Suprapubic skin (tissue), 4 donors: ENCODE data around the gene TMEM106C. TPM values are rescaled to one million over a fixed set of nuclear protein-coding genes. Genes with fewer than 3 reads are reported as not detected.

Source experiments
- DNase-seq, 2 donors: peaks; one replicate each; pipeline ENCODE4 v3.0.0-alpha.2; 2019; ENCODE audit warnings: low spot score in 2 of 2
- H3K27ac ChIP-seq: fragments of 200-600 bp; sonication (generic); one replicate; pipeline ENCODE4 v1.5.1; 2019
- H3K27me3 ChIP-seq: fragments of 200-600 bp; sonication (generic); one replicate; pipeline ENCODE4 v1.5.1; 2019
- H3K36me3 ChIP-seq: fragments of 200-600 bp; sonication (generic); one replicate; pipeline ENCODE4 v1.5.1; 2019
- H3K4me1 ChIP-seq: fragments of 200-600 bp; sonication (generic); one replicate; pipeline ENCODE4 v1.5.1; 2019
- H3K4me3 ChIP-seq: fragments of 200-600 bp; sonication (generic); one replicate; pipeline ENCODE4 v1.5.1; 2019; ENCODE audit warnings: mild to moderate bottlenecking
- H3K9me3 ChIP-seq: fragments of 200-600 bp; sonication (generic); one replicate; pipeline ENCODE4 v1.5.1; 2019
- EP300 ChIP-seq: sonication (generic); formaldehyde crosslinking; IDR thresholded peaks from one replicate; pipeline ENCODE4 v1.6.1; 2017; ENCODE audit warnings: antibody characterized with exemption
- POLR2A ChIP-seq, 2 donors: fragments of 450-650 bp; IDR thresholded peaks; one replicate each; pipeline ENCODE4 v1.6.1; 2017; ENCODE audit warnings: antibody characterized with exemption in 2 of 2, mild to moderate bottlenecking in 2 of 2, moderate library complexity in 2 of 2
- POLR2AphosphoS5 ChIP-seq, 3 donors: sonication (generic); formaldehyde crosslinking; IDR thresholded peaks; one replicate each; pipeline ENCODE4 v1.6.1; 2017; ENCODE audit warnings: antibody characterized with exemption in 3 of 3
- WGBS: methylation state at CpG from one replicate; pipeline ENCODE4 v1.1.5; 2018; 5-methylcytosine and 5-hydroxymethylcytosine counted together
- total RNA-seq, 4 donors: library from RNA; depleted of rRNA; stranded (reverse); fragments of >200 nt; gene quantifications; one replicate each; pipeline ENCODE4 v1.1.0, GENCODE V29; 2016
- TF ChIP-seq, protein P1 (sequence below), 2 donors: fragments of 200-600 bp in 1 of 2; fragments of 450-650 bp in 1 of 2; sonication (generic) in 1 of 2; IDR thresholded peaks; one replicate each; pipeline ENCODE4 v1.5.1; 2016 to 2019; ENCODE audit warnings: antibody characterized with exemption in 2 of 2, mild to moderate bottlenecking in 1 of 2, moderate library complexity in 1 of 2

Gene TMEM106C
- total RNA-seq, 4 donors from 2014 or later, result 36.8 to 52.9 (median 46.5) TPM

DNA sequence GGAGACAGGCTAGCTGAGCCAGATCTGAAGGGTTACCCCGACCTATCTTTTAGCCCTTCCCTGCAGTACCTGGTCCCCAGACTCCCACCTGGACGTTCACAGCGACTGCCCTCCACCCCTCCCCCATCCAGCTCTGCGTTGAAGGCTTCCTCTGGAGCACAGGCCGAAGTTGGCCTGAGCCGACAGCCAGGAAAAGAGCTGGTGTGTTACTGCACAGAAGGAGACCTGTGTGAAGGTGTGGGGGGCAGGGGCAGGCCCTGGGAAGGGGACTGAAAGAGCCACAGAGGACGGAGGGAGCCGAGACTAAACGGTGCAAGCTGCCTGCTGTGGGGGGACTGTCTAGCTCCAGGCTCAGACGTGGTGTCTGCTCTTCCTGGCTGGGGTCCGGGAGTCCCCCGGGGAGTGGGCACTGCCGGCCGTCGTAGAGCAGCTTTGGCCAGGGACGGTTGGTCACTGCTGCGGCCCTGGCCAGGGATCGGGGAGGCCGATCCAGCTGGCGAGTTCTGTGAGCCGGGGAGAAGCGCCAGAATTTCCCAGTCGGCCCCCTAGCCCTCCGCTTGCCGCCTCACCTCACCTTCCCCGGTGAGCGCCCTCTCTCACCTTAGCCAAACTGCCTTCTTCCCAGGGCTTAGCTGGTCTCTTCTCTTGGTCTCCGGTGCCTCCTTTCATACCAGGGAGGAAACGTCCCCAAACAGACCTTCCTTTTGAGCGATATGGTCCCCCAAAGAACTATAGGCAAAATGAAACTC lies 41.8 kb downstream of the TMEM106C start:
- Histone ChIP-seq H3K27ac (no peak overlapping the region), H3K27me3 (peaks cover 86% of the 10 kb centered on the region), H3K4me1 (peaks cover 49% of the 10 kb centered on the region), H3K36me3 (no peaks in the 10 kb centered on the region), H3K9me3 (no peaks in the 10 kb centered on the region), H3K4me3 (no peak overlapping the region)
- TF ChIP-seq, protein P1, sequence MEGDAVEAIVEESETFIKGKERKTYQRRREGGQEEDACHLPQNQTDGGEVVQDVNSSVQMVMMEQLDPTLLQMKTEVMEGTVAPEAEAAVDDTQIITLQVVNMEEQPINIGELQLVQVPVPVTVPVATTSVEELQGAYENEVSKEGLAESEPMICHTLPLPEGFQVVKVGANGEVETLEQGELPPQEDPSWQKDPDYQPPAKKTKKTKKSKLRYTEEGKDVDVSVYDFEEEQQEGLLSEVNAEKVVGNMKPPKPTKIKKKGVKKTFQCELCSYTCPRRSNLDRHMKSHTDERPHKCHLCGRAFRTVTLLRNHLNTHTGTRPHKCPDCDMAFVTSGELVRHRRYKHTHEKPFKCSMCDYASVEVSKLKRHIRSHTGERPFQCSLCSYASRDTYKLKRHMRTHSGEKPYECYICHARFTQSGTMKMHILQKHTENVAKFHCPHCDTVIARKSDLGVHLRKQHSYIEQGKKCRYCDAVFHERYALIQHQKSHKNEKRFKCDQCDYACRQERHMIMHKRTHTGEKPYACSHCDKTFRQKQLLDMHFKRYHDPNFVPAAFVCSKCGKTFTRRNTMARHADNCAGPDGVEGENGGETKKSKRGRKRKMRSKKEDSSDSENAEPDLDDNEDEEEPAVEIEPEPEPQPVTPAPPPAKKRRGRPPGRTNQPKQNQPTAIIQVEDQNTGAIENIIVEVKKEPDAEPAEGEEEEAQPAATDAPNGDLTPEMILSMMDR (IDR thresholded peaks at IDR 0.05), result no peak
- TF ChIP-seq POLR2AphosphoS5 (IDR thresholded peaks at IDR 0.05) (no peak), EP300 (no peak), POLR2A (IDR thresholded peaks at IDR 0.05) (no peak)
- WGBS, result 66% methylated on average over 28 of the region's 30 CpGs
- DNase-seq, result no peak

DNA sequence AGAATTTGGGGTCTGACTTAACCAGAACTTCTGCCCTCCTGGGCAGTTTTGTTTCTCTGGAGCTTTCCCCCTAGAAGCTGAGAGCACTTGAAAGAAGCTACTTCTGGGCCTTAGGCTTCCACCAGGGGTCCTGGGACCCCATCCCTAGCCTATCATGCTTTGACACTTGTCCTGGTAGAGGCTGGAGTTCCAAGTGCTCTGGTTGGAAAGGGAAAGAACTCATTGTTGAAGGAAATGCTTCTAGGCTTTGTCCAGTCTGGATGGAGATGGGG lies 42.3 kb downstream of the TMEM106C start:
- Histone ChIP-seq H3K4me3 (no peak overlapping the region), H3K27me3 (peaks cover 87% of the 10 kb centered on the region), H3K36me3 (no peaks in the 10 kb centered on the region), H3K27ac (no peak overlapping the region), H3K4me1 (peaks cover 44% of the 10 kb centered on the region), H3K9me3 (no peaks in the 10 kb centered on the region)
- no peak for DNase-seq
- TF ChIP-seq POLR2A (IDR thresholded peaks at IDR 0.05), result no peak
- no peak for TF ChIP-seq EP300
- TF ChIP-seq POLR2AphosphoS5 (IDR thresholded peaks at IDR 0.05), result no peak
- TF ChIP-seq, protein P1 (IDR thresholded peaks at IDR 0.05), result no peak

GRCh38 chr12:48007206-48007605 lies 43.8 kb downstream of the TMEM106C start:
- H3K4me1 ChIP-seq, result peaks cover 29% of the 10 kb centered on the region
- peaks cover 72% of the 10 kb centered on the region for H3K27me3 ChIP-seq
- no peak for DNase-seq
- H3K4me3 ChIP-seq, result no peak overlapping the region
- no peaks in the 10 kb centered on the region for H3K9me3 ChIP-seq
- H3K36me3 ChIP-seq, result no peaks in the 10 kb centered on the region
- TF ChIP-seq POLR2AphosphoS5 (IDR thresholded peaks at IDR 0.05) (no peak), POLR2A (IDR thresholded peaks at IDR 0.05) (no peak), EP300 (no peak)
- TF ChIP-seq, protein P1 (IDR thresholded peaks at IDR 0.05), result no peak
- H3K27ac ChIP-seq, result no peak overlapping the region
- 87% methylated on average over 4 of the region's 4 CpGs for WGBS

DNA sequence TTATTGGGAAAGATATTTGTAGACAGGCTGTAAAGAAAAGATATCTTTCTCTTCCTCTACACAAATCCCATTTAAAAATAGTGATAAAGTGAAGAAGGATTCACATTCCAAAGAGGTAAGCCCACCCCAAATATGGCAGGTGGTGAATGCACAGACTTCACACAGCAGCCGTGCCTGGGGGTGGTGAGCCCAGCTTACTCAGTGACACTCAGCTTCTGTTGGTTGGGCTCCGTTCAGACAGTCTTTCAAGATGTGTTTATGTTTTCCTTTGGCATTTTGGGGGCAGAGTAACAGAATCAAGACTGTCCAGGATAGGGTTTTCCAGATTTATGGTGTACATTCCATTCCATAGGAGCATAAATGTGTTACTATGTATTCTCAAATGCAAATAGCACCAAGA lies 45.0 kb downstream of the TMEM106C start:
- no peak for DNase-seq
- TF ChIP-seq POLR2AphosphoS5 (IDR thresholded peaks at IDR 0.05), result no peak
- TF ChIP-seq, protein P1 (IDR thresholded peaks at IDR 0.05), result no peak
- TF ChIP-seq POLR2A (IDR thresholded peaks at IDR 0.05), result no peak
- TF ChIP-seq EP300, result no peak
- H3K4me3 ChIP-seq, result no peak overlapping the region
- no peak overlapping the region for H3K27ac ChIP-seq
- no peaks in the 10 kb centered on the region for H3K36me3 ChIP-seq
- H3K27me3 ChIP-seq, result peaks cover 61% of the 10 kb centered on the region
- H3K9me3 ChIP-seq, result no peaks in the 10 kb centered on the region
- H3K4me1 ChIP-seq, result peaks cover 18% of the 10 kb centered on the region
- WGBS, result 43% methylated on average over 2 of the region's 2 CpGs

DNA sequence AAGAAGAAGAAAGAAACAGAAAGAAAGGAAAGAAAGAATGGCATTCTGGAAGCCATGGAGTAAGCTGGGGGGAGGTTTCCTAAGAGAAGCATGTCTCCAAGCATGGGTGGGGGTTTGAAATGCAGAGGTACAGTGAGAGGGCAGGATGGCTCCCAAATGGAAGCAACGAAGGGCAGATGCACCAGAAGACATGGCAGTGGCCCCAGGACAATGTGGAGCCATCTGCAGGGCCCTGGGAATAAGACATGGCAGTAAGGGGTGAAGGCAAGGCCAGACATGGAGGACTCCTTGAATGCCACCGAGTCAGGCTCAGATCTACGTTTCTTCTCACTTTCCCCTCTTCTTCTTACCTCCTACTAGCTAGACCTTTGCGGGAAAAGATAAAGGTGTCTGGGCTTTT lies 45.6 kb downstream of the TMEM106C start:
- Histone ChIP-seq H3K27ac (no peak overlapping the region), H3K4me1 (peaks cover 12% of the 10 kb centered on the region), H3K9me3 (no peaks in the 10 kb centered on the region), H3K27me3 (peaks cover 55% of the 10 kb centered on the region), H3K4me3 (no peak overlapping the region), H3K36me3 (no peaks in the 10 kb centered on the region)
- TF ChIP-seq, protein P1 (IDR thresholded peaks at IDR 0.05), result no peak
- no peak for TF ChIP-seq POLR2A (IDR thresholded peaks at IDR 0.05)
- WGBS, result 82% methylated on average over 4 of the region's 4 CpGs
- DNase-seq, result no peak
